AG04450 (cell line): ENCODE data around the gene FPR1. TPM values are rescaled to one million over a fixed set of nuclear protein-coding genes. Genes with fewer than 3 reads are reported as not detected.
"Not testable (repeated sequence)": the region's sequence is repeated elsewhere in the genome, so short reads cannot be mapped to it uniquely, and the experiment has no call there.

Experiments used
- CTCF ChIA-PET: fragments of 300-600, 350-600 bp; formaldehyde crosslinking; extraction: SDS; loops from one replicate; lab custom pipeline; 2022; ENCODE audit warnings: antibody characterized with exemption, inconsistent platforms; lab: Charles Lee
- POLR2A ChIA-PET: fragments of 350-600 bp; formaldehyde crosslinking; extraction: SDS; loops from one replicate; lab custom pipeline; 2021; ENCODE audit warnings: antibody characterized with exemption, inconsistent platforms; lab: Yijun Ruan, JAX
- DNase-seq: peaks from one replicate; pipeline ENCODE4 v3.0.0-alpha.2; 2011; ENCODE audit warnings: low read depth, low spot score
- H3K27ac ChIP-seq: one replicate; pipeline ENCODE4 v1.5.1; 2012; ENCODE audit warnings: low read depth, low read length, control low read depth
- H3K27me3 ChIP-seq: one replicate; pipeline ENCODE4 v1.6.0; 2012; ENCODE audit warnings: low read length; ENCODE audit not compliant: control insufficient read depth, insufficient read depth
- H3K4me3 ChIP-seq: 2 replicates; pipeline ENCODE4 v1.5.1; 2011; ENCODE audit warnings: mild to moderate bottlenecking, low read depth, low read length, control low read depth
- H3K9me3 ChIP-seq: 2 replicates; pipeline ENCODE4 v1.5.1; 2012; ENCODE audit warnings: low read length; ENCODE audit not compliant: control insufficient read depth, insufficient read depth
- CTCF ChIP-seq: IDR thresholded peaks from 2 replicates; pipeline ENCODE4 v1.5.1; 2011; ENCODE audit warnings: low read depth, low read length, control low read depth, inconsistent platforms
- polyA plus RNA-seq: library from polyadenylated mRNA; depleted of rRNA; stranded (reverse); fragments of >200 nt; gene quantifications from 2 replicates; pipeline ENCODE4 v1.2.3, GENCODE V29; 2011

The FPR1 gene
- polyA plus RNA-seq, 1 experiment, result not detected

GRCh38 chr19:51779703-51780102 lies 28.0 kb upstream of the FPR1 start:
- Histone ChIP-seq H3K4me3 (no peak overlapping the region), H3K27me3 (no peaks in the 10 kb centered on the region), H3K27ac (no peak overlapping the region), H3K9me3 (no peaks in the 10 kb centered on the region)
- ChIA-PET CTCF (no interaction called here), POLR2A (no interaction called here)
- TF ChIP-seq CTCF, result no peak
- DNase-seq, result no peak

GRCh38 chr19:51779181-51779580 lies 27.5 kb upstream of the FPR1 start:
- POLR2A ChIA-PET, result no interaction called here
- Histone ChIP-seq H3K27me3 (no peaks in the 10 kb centered on the region), H3K9me3 (no peaks in the 10 kb centered on the region), H3K4me3 (no peak overlapping the region), H3K27ac (no peak overlapping the region)
- CTCF ChIA-PET, result interaction anchor here (1.9 to 2.4 kb wide), 4 partner anchors 119 to 306 kb away, joined by 8 to 21 read pairs (median 20); no protein-coding TSS in a partner anchor
- DNase-seq, result no peak
- no peak for TF ChIP-seq CTCF

DNA sequence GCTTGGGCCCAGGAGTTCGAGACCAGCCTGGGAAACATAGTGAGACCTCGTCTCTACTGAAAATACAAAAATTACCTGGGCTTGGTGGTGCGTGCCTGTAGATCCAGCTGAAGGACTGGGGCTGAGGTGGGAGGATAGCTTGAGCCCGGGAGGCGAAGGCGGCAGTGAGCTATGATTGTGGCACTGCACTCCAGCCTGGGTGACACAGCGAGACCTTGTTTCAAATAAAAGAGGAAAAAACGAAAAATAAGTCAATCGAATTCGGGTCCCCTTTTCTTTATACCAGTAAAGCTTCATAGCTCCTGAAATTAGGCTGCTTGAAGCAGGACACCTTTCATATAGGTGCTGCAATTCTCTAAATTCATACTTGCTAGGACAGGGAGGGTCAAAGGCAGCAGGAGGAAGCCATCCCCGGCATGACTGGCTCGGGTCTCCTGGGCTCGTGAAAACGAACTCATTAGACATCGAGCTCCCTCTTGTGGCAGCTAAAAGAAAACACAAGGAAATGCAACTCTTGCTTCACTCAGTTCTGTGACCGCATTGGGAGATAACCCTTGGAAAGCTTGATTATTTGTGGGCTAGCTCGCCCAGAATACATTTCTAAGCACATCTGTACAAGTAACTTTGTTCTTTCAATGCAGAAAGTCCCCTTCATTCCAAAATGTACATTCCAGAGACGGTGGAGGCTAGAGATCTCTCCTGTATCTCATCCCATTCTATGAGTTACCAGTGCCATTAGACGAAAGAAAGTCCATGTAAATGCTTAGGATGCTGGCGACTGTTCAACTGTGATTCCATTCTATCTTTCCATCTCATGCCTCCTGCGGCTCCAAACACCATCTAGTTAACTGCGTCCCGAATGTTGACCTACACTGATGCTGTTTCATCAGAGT lies 26.1 kb upstream of the FPR1 start:
- Histone ChIP-seq H3K27me3 (no peaks in the 10 kb centered on the region), H3K9me3 (no peaks in the 10 kb centered on the region), H3K27ac (no peak overlapping the region), H3K4me3 (no peak overlapping the region)
- TF ChIP-seq CTCF, result peak; percentile 76
- ChIA-PET CTCF (interaction anchor here (0.6 to 2.4 kb wide), 50 partner anchors 9 to 460 kb away, joined by 3 to 21 read pairs (median 4); partner anchors contain the start of genes CEACAM18 and FPR2), POLR2A (no interaction called here)
- peak; percentile 63 for DNase-seq

GRCh38 chr19:51776561-51776960 lies 24.9 kb upstream of the FPR1 start:
- CTCF ChIA-PET, result interaction anchor here (1.2 to 2.4 kb wide), 9 partner anchors 15 to 303 kb away, joined by 3 to 21 read pairs (median 5); no protein-coding TSS in a partner anchor
- H3K4me3 ChIP-seq, H3K27ac ChIP-seq, H3K27me3 ChIP-seq, H3K9me3 ChIP-seq, DNase-seq, POLR2A ChIA-PET: not testable (repeated sequence)

GRCh38 chr19:51772977-51773376 lies 21.3 kb upstream of the FPR1 start:
- H3K9me3 ChIP-seq, result no peaks in the 10 kb centered on the region
- no peak overlapping the region for H3K27ac ChIP-seq
- TF ChIP-seq CTCF, result no peak
- H3K4me3 ChIP-seq, result no peak overlapping the region
- CTCF ChIA-PET, result interaction anchor here (0.6 kb wide), 1 partner anchor 669 kb away, joined by 3 read pairs; no protein-coding TSS in a partner anchor
- no peaks in the 10 kb centered on the region for H3K27me3 ChIP-seq
- DNase-seq, result no peak
- POLR2A ChIA-PET, result no interaction called here
